Gastrocnemius medialis (tissue), 4 donors: ENCODE results near the gene TMTC2. TPM values are rescaled to one million over a fixed set of nuclear protein-coding genes. Genes with fewer than 3 reads are reported as not detected.

Source experiments
- ATAC-seq, 2 donors: fragments of 150-250 bp; one replicate each; pipeline ENCODE4 v1.9.1; 2016
- DNase-seq, 2 donors: peaks; one replicate each; pipeline ENCODE4 v3.0.0-alpha.2; 2019
- H3K27ac ChIP-seq, 4 donors: fragments of 200-600 bp; sonication (generic); 1 replicate in 1 of 4; 2 replicates in 3 of 4; pipeline ENCODE4 v1.5.1; 2016 to 2018; ENCODE audit warnings: mild to moderate bottlenecking in 2 of 4, moderate library complexity in 1 of 4
- H3K27me3 ChIP-seq, 3 donors: fragments of 200-600 bp; sonication (generic) in 2 of 3; 1 replicate in 1 of 3; 2 replicates in 2 of 3; pipeline versions ENCODE4 v1.5.1 to v1.6.0; 2016 to 2019; ENCODE audit warnings: mild to moderate bottlenecking in 1 of 3, moderate library complexity in 1 of 3
- H3K36me3 ChIP-seq, 2 donors: fragments of 200-600 bp; sonication (generic) in 1 of 2; one replicate each; pipeline ENCODE4 v1.5.1; 2017 to 2018
- H3K4me1 ChIP-seq, 2 donors: fragments of 200-600 bp; sonication (generic) in 1 of 2; one replicate each; pipeline ENCODE4 v1.5.1; 2016 to 2017; ENCODE audit warnings: mild to moderate bottlenecking in 2 of 2
- H3K4me3 ChIP-seq, 4 donors: fragments of 200-600 bp; sonication (generic) in 3 of 4; 1 replicate in 1 of 4; 2 replicates in 3 of 4; pipeline ENCODE4 v1.5.1; 2016 to 2019; ENCODE audit warnings: mild to moderate bottlenecking in 2 of 4
- H3K9me3 ChIP-seq, 3 donors: fragments of 200-600 bp; sonication (generic) in 2 of 3; 1 replicate in 1 of 3; 2 replicates in 2 of 3; pipeline ENCODE4 v1.5.1; 2016 to 2019
- CTCF ChIP-seq, 5 experiments: fragments of 450-650 bp in 3 of 5; fragments of 200-600 bp in 2 of 5; sonication (generic) in 2 of 5; IDR thresholded peaks in 4 of 5; conservative IDR thresholded peaks in 1 of 5; 1 replicate in 4 of 5; 2 replicates in 1 of 5; pipeline ENCODE4 v1.5.1; 2016 to 2019; ENCODE audit warnings: antibody characterized with exemption in 5 of 5, mild to moderate bottlenecking in 3 of 5, moderate library complexity in 3 of 5
- POLR2A ChIP-seq, 2 donors: fragments of 450-650 bp; IDR thresholded peaks; one replicate each; pipeline ENCODE4 v1.6.1; 2017; ENCODE audit warnings: antibody characterized with exemption in 2 of 2, mild to moderate bottlenecking in 2 of 2, moderate library complexity in 2 of 2
- in situ Hi-C, 4 donors: fragments of 200-750 bp; cut with MboI; loops; one replicate each; pipeline versions ENCODE4 v1.15.0 to v1.8.0; 2017; ENCODE audit warnings: low sequenced_read_pairs in 4 of 4
- intact Hi-C: fragments of 100-400 bp; cut with DNase I; formaldehyde crosslinking; loops from one replicate; pipeline ENCODE4 v1.15.1; 2023; ENCODE audit warnings: low total_unique reads
- total RNA-seq, 4 donors: library from RNA; depleted of rRNA; stranded (reverse); fragments of >200 nt; gene quantifications; one replicate each; pipeline versions ENCODE4 v1.1.0 to v1.2.3, GENCODE V29; 2016

The TMTC2 gene
- total RNA-seq, 4 donors from 2014 or later: 1.6 to 2.5 (median 1.9) TPM

- no peaks in the 10 kb centered on the region for H3K9me3 ChIP-seq
- intact Hi-C loops: no loop called here
- no peak overlapping the region for H3K27ac ChIP-seq
- H3K36me3 ChIP-seq: no peaks in the 10 kb centered on the region
- no peak overlapping the region for H3K4me3 ChIP-seq
- DNase-seq (no peak), ATAC-seq (no peak)
- H3K4me1 ChIP-seq: no peaks in the 10 kb centered on the region
- in situ Hi-C loops: no loop called here
- H3K27me3 ChIP-seq: no peaks in the 10 kb centered on the region
- TF ChIP-seq CTCF (IDR thresholded peaks at IDR 0.05 in 4 of 5, conservative IDR thresholded peaks at IDR 0.05 in 1 of 5) (no peak), POLR2A (IDR thresholded peaks at IDR 0.05) (no peak)
Measured at GRCh38 chr12:82652071-82652470, 34.6 kb upstream of the TMTC2 start.

GRCh38 chr12:82655751-82656150, 31.0 kb upstream of the TMTC2 start:
- in situ Hi-C loops (no loop called here), intact Hi-C loops (no loop called here)
- Histone ChIP-seq H3K9me3 (no peaks in the 10 kb centered on the region), H3K4me1 (no peaks in the 10 kb centered on the region), H3K36me3 (no peaks in the 10 kb centered on the region), H3K27ac (no peak overlapping the region), H3K27me3 (no peaks in the 10 kb centered on the region), H3K4me3 (no peak overlapping the region)
- no peak for DNase-seq
- TF ChIP-seq POLR2A (IDR thresholded peaks at IDR 0.05) (no peak), CTCF (IDR thresholded peaks at IDR 0.05 in 4 of 5, conservative IDR thresholded peaks at IDR 0.05 in 1 of 5) (no peak)
- ATAC-seq: no peak

- Histone ChIP-seq H3K36me3 (no peaks in the 10 kb centered on the region), H3K4me3 (no peak overlapping the region), H3K9me3 (no peaks in the 10 kb centered on the region), H3K27me3 (no peaks in the 10 kb centered on the region), H3K4me1 (no peaks in the 10 kb centered on the region), H3K27ac (no peak overlapping the region)
- no peak for DNase-seq
- intact Hi-C loops: no loop called here
- TF ChIP-seq CTCF (IDR thresholded peaks at IDR 0.05 in 4 of 5, conservative IDR thresholded peaks at IDR 0.05 in 1 of 5) (no peak), POLR2A (IDR thresholded peaks at IDR 0.05) (no peak)
- in situ Hi-C loops: no loop called here
- no peak for ATAC-seq
Measured at GRCh38 chr12:82659343-82660207, 27.1 kb upstream of the TMTC2 start.

- in situ Hi-C loops: no loop called here
- DNase-seq: no peak
- TF ChIP-seq POLR2A (IDR thresholded peaks at IDR 0.05) (no peak), CTCF (IDR thresholded peaks at IDR 0.05 in 4 of 5, conservative IDR thresholded peaks at IDR 0.05 in 1 of 5) (no peak)
- H3K36me3 ChIP-seq: no peaks in the 10 kb centered on the region
- no peak for ATAC-seq
- H3K4me3 ChIP-seq: no peak overlapping the region
- no peaks in the 10 kb centered on the region for H3K4me1 ChIP-seq
- no peaks in the 10 kb centered on the region for H3K27me3 ChIP-seq
- H3K27ac ChIP-seq: no peak overlapping the region
- H3K9me3 ChIP-seq: no peaks in the 10 kb centered on the region
- intact Hi-C loops: no loop called here
Measured at GRCh38 chr12:82660541-82661325, 26.0 kb upstream of the TMTC2 start.
